ENCODE measurements around the gene TCF12.

Gene TCF12

DNA sequence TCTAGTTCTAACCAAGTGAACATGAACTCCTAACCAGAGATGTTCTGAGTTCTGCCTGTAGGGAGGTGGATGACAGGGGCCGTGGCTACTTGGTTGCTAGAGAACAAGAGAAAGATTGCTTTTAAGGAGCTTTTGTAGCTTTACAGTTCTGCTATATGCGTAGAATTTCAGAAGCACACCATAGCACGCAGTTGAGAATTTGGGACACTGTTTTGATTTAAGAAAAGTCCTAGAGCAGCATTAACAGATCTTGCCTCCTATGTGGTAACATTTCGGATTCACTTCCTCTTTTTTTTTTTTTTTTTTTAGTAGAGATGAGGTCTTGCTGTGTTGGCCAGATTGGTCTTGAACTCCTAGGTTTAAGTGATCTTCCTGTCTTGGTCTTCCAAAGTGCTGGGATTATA, 181.7 kb downstream of the TCF12 start:
- DNase-seq = no peak

DNA sequence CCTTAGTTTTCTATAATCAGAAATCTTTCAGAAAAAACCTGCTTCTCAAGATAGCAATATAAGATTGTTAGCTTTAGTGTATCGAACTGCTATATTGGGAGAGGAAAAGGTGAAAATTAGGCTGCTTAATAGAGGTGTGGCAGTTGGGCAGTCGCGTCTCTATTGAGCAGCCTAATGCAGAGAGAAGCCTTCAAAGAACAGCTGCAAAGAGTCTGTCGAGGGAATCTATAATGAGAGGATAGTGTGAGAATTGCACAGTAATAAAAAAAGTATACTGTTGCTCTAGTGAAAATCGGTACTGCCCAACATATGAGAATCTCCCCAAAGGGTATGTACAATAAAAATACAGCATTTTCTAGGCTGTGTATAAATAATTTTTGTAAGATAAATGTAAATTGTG, 184.4 kb downstream of the TCF12 start:
- DNase-seq = no peak

DNA sequence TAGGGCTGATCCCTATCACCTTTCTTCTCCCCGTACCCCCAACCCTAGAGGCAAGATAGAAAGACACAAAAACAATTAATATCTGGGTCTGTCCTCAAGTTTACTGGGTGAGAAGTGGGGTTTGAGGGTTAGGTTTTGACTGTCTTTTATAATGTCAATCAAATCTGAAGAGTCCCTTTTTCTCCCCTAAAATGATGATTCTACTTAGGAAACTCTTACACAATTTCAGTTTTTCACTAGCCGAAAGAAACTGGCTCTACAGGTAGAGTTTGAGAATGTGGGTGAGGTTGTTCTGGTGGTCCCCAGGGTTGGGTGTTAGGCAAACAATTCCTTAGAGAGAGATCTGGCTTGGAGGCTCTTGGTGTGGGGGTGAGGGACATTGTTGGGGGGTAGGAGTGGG, 189.9 kb downstream of the TCF12 start:
- no peak for DNase-seq

DNA sequence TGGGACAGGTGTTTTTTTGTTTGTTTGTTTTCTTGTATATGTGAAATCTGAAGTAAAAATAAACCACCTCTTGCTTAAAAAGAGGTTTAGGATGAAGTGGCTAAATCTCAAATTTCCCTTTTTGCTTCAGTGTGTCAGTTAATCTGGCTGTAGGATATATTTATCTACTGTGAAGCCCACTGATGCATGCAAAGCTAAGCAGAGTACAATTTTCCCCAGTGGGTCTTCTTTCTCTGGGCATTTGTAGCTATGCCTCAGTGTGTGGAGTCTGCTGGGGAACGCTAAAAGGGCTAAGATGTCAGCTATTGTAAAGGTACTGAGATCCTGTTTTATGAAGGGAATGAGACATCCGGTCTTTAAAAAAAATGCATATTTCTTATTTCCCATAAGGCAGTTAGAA, 190.6 kb downstream of the TCF12 start:
- DNase-seq = no peak

DNA sequence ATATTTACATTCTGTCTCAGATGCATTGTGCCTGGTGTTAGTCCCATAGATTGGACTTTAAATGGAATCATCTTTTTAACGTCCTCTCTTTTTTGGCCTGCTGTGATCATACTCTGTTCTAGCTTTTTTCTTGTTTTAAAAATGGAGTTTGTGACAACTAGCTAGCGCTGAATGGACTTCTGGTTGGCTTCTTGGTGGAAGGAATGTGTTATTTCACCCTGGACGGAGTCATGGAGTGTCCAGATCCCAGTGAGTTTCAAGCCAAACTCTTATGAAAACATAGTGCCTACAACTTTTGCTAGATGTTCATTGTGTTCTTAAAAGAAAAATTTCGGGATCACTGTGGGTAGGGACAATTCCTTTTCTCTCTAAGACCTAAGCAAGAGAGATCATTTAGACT, 192.6 kb downstream of the TCF12 start:
- no peak for DNase-seq

DNA sequence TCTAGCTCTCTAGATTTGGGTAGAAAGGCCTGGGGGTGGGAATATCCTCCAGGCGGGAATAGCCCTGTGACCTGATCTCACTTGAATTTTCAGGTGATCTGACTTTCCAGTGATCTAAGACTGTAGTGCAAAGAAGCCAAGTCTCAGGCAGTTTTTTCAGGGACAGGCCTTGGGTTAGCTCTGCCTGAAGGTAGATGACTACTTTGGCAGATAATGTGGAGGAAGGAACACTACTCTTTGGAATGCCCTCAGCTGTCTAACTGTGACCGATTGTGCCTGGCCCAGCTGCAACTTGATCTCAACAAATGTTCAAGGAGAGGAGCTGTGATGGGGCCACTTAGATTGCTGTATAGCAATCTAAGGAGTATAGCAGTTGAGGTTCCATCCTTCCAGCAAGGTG, 193.7 kb downstream of the TCF12 start:
- DNase-seq = no peak

DNA sequence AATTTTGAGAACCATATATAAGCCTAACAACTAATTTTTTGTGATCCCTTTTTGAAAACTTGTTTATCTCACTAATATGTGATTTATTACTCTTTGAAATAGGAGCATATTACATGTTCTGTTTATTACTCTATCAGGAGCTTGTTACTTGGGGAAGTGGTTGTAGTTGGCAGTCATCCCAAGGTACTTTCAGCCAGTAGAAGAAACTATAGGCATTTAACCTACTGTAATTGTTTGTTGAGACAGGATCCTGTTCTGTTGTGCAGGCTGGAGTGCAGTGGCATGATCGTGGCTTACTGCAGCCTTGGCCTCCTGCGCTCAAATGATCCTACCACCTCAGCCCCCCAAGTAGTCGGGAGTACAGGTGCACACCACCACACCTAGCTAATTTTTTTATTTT, 195.6 kb downstream of the TCF12 start:
- DNase-seq = no peak

DNA sequence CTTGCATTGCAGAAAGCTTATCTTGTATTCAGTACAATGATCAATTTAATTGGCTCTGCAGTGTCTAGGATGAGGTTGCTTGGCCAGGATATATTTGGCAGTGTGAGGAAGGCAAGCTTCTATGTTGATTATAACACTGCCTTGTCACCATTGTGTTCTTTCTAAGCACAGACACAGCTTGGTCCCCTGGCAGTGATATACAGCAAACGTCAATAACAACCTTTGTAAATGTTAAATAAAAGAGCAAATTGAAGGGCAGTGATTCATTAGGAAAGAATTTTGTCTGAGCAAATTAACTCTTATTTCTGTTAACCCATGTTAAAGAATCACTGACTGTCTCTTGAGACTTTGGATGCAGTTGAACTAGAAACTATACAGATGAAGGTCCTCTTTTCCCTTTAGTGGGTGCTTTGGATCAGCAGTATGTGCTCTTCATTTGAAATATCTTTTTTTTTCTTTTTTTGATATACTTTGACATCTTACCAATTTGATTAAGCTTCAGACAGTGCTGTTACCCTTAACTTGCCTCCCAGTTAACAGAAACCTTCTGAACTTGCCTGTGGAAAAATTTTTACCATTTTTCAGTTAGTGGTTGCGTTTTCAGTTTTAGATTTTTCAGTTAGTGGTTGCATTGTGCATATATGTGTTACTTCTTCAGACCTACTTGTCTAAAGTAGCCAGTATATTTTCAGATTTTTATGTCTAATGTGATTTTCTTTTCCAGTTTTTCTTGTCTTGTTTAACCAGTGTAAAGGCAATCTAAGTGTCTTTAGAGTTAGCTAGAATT, 199.8 kb downstream of the TCF12 start:
- no peak for DNase-seq

DNA sequence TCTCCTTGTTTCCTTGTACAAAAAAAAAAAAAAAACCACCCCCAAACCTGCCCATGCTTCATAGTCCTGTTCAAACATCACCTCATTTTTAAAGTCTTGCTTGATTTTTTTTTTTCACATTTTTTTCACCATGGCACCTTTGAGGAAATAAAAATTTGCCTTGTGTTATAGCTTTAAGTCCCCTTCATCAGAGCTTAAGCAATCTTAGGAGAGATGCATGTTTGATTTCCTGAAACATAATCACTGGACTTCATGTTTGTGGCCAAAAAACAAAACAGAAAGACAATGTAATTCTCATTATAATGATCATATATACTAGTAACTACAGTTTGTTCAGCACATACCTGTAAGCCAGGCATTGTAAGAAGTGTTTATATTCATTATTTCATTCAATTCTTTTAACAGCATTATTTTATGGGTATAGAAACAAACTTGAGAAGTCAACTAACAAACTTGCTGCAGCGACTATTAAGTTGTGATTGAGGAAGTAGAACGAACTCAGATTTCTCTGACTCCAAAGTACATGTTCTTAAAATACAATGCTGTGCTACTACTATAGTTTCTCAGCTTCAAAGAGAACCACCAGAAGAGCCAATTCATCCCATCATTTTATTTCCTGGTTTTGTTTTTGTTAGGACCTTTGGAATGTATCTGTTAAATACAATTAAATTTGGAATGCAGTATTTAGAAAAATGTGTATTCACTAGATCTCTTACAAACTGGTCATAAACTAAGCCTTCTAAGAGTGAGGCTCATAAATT, 203.8 kb downstream of the TCF12 start:
- no peak for DNase-seq

DNA sequence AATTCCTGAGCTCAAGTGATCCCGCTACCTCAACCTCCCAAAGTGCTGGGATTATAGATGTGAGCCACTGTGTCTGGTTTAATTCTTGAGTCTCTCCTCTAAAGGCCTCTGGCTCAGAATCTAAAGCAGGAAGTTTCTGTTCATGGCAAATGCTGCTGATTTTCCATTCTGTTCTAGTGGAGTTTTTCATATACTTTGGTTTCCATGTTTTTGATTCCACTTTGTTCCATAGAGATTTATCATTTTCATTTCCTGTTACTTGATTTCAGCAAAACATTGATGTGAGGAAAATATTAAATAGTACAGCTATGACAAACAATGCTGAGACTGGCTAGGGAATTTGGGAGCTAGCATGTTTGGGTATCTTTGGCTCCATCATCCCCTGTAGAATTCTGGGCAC, 205.6 kb downstream of the TCF12 start:
- no peak for DNase-seq

DNA sequence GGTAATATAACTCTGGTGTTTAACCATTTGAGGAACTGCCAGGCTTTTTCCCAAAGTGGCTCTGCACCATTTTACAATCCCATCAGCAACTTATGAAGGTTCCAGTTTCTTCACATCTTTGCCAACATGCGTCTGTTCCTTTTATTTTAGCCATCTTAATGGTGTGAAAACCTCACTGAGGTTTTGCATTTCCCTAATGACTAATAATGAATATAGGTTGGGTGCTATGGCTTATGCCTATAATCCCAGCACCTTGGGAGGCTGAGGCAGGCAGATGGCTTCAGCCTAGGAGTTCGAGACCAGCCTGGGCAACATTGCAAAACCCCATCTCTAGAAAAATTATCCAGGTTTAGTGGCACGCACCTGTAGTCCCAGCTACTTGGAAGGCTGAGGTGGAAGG, 210.6 kb downstream of the TCF12 start:
- DNase-seq = no peak

DNA sequence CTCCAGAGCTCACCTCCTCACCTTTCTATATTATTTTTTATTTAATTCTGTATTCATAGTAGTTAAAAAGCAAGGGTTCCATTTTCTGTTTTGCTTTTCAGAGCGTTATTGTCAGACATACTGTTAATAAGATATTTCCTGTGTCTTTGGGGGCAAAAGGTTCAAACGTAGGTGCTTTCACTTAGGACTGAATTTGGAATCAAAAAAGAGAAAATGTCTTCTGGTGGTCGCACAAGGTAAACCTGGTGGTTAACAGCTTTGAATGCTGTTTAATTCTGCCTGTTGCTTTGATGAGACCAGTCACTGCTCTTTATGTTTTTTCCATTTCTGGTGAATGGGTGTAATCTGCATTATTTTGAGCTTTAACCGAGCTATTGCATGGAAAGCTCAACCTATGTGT, 212.5 kb downstream of the TCF12 start:
- DNase-seq = no peak

DNA sequence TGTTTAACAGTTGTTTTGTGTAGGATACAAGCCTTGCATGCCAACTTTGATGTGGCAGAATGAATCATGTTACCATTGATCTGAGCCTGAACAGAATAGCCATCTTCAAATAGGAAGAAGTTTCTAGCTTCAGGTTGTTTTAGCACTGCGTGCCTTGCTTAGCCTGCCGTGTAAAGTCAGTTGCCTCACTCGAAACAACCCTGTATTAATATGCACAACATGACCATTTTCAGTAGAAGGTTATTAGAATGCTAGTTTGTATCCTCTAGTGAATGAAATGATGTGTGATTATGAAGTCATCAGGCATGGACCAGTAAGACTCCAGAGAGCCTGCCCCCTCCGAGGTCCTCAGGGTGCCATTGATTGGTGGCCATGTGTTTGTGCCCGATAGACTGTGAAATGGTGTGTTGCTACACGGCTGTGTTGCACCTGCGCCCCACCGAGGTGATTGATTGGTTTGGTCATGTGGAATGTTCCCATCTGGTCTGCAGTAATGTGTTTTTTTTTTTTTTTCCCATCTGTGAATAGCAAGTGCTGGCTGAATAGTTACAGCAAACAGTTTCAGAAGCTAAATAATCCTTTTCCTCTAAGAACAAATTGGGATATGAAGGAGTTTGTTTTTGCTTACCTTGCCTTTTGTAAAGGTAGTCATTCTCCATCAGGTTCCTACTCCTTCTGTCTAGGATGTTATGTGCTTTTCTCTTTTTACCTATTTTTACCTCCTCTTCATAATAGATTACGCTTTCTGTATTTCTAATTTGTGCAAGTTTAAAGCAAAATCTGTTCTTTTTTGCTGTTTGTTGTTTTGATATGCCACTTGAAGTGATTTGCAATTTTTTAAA, 214.9 kb downstream of the TCF12 start:
- DNase-seq = no peak

DNA sequence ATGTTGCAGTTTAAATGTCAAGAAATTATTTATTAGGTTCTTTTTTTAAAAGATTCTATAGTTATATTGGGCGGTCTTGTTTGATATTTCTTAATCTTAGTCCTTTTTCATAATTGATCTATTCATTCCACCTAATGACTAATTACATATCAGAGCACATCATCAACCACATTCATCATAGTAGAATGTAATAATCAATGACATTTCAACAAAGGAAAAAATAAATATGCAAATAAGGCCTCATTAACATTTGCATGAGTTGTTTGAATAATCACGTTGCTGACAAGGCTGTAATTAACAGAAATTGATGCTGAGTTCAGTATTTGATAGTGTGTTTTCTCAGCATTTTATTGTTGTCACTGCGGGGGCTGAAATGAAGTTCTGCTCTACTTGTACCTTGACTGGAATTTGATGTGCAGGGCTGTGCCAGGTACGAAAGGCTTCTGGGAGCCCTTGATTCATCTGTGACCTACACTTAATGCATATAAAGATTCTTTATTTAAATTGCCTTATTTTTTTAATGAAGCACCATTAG, 215.7 kb downstream of the TCF12 start:
- no peak for DNase-seq

DNA sequence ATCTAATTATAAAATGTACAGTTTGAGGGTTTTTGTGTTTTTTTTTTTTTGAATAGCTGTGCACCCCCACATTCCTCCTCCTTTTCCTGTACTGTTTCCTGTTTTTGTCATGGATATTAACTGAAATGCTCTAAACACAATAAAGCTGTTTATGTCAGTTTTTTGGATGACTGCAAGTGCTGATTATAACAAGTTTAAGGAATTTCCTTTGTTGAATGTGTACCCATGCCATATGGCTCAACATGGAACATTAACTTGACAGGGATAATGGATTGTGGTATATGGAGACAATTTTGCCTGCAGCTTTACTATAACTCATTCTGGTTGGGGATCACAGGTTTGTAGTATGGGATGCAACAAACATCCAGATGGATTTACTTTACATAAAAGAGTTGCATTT, 216.4 kb downstream of the TCF12 start:
- DNase-seq = no peak

DNA sequence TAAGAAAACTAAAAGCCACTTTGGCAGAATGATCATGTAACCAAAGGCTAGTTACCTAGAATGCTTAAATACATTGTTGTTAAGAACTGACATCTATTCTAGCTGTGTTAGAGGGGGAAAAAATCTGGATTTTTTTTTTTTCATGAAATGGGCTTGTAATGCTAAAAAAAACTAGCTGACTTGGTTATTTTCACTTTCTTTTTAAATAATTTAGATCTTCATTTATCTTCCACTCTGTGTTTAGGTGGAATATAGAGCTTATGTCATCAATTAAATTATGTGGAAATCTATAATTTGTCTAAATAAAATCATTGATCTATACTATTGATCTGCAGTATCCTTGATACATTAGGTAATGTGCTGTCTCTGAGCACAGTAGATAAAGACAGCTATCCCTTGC, 217.4 kb downstream of the TCF12 start:
- DNase-seq = no peak

DNA sequence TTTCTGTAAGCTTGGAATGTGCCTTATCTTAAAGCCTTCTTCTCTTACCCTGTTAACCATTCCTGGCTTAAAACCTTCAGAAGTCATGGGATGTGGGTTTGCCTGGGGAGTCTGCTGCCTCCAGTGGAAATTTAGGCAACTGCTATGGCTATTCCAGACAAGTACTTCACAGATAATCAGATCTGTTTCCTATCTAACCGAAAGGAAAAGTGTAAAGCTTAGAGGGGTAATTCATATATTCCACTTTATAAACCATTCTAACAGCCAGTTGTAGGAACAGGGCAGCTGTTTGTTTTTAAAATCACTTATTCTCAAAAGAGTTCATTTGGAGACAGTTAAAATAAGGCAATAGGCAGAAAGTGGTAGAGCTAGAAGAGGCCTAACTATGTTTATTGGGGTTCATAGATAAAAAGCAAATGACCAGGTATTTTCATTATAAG, 219.9 kb downstream of the TCF12 start:
- no peak for DNase-seq

DNA sequence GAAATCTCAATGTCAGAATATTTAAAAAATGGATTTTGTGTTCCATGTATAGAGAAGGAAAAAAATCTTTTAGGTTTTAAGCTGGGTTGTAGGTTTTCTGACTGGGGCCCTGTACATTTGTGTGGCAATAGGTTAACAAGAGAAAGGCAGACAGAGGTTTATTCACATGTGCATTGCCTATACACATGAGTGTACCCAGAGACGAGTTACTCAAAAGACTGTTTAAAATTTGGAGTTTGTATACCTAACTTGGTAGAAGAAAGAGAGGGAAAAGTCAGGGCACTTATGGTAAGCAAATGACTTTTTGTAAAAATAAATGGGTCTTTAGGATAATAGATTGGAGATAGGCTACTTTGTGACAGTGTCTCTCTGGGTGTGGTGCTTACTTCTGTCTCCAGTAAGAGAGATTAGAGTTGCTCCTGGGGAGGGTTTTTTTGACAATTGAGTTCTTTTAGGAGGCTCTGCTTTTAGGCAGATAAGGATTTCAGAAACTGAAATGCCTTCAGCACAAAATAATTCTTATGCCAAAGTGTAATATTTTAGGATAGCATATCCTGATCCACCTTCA, 225.2 kb downstream of the TCF12 start:
- no peak for DNase-seq

DNA sequence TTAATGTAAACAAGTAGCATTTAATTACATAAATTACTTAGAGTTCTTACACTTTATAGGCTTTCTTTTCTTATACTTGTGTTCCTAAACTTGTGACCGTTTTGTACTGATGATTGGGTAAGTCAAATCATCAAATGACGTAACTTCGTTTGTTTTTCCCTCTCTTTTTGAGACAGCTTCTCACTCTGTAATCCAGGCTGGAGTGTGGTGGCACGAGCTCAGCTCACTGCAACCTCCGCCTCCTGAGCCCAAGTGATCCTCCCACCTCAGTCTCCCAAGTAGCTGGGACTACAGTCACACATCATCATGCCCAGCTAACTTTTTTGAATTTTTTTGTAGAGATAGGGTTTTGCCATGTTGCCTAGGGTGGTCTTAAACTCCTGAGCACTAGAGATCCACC, 226.0 kb downstream of the TCF12 start:
- DNase-seq = no peak

DNA sequence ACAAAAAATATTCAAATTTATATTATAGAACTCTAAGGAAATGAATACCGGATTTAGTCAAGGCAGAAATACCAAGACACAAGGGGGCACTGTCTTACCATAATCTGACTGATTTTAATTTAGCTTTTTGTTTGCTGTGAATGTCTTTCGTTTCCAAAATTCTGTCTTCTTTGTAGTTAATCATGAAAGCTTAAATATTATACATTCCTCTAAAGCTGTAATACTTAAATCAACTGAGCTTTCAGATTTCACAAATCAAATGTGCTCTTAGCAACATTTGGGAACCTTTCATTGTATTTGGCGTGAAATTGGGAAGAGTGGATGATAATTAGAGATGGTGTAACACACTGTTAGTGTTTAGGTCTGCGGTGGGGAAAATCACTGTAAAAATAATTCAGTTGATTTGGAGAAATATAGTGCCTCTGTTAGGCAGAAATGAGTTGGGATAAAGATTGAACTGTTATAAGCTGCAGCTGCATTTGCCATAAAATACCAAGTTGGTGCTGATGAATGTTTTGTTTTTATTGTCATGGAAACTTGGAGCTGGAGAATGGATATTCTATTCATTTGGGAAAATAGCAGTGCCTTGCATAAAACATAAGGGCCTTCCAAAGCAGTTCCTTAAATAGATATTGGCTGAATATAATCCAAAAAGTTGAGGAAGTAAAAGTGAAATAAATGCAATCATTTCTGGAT, 228.2 kb downstream of the TCF12 start:
- peak; percentile 31 for DNase-seq

DNA sequence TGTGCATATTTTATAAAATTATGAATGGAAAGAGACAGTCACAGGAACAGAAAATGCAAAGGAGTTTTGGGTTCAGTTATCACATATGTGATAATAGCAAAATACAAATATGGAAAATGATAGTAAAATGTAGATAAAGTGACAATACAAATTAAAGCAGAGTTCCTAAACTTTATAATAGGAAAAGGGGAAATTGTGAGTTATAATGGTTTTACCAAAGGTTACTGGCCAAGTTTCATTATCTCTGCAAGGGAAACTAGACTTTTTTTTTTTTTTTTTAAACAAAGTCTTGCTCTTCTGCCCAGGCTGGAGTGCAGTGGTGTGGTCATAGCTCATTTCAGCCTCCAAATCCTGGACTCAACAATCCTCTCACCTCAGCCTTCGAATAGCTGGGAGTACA, 229.2 kb downstream of the TCF12 start:
- DNase-seq = no peak

DNA sequence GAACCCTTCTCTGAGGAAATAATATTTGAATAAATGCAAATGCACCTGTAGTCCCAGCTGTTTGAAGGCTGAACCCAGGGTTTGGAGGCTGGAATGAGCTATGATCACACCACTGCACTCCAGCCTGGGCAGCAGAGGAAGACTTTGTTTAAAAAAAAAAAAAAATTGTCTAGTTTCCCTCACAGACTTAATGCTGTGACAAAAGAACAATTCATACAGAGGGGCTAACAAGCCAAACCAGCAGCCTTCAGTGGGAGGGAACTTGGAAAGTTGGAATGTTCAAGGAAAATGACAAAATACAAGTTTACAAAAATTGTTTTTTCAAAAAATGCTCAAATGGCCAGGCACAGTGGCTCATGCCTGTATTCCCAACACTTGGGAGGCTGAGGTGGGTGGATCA, 229.8 kb downstream of the TCF12 start:
- no peak for DNase-seq
